Breast epithelium (tissue), 4 donors: ENCODE results near the gene RELN. TPM values are rescaled to one million over a fixed set of nuclear protein-coding genes. Genes with fewer than 3 reads are reported as not detected.

ENCODE experiments used
- DNase-seq, 2 donors: peaks; one replicate each; pipeline ENCODE4 v3.0.0-alpha.2; 2019; ENCODE audit warnings: low spot score in 2 of 2
- H3K27ac ChIP-seq, 2 donors: fragments of 200-600 bp; sonication (generic) in 1 of 2; one replicate each; pipeline ENCODE4 v1.5.1; 2016 to 2019; ENCODE audit warnings: mild to moderate bottlenecking in 1 of 2
- H3K27me3 ChIP-seq, 2 donors: fragments of 200-600 bp; sonication (generic) in 1 of 2; one replicate each; pipeline versions ENCODE4 v1.5.1 to v1.6.0; 2017 to 2019; ENCODE audit warnings: control low read depth in 1 of 2, mild to moderate bottlenecking in 1 of 2
- H3K36me3 ChIP-seq: fragments of 200-600 bp; one replicate; pipeline ENCODE4 v1.5.1; 2019
- H3K4me1 ChIP-seq, 2 donors: fragments of 200-600 bp; sonication (generic); one replicate each; pipeline ENCODE4 v1.5.1; 2016 to 2019; ENCODE audit warnings: control low read depth in 1 of 2
- H3K4me3 ChIP-seq, 3 donors: fragments of 200-600 bp; sonication (generic); 1 replicate in 2 of 3; 2 replicates in 1 of 3; pipeline ENCODE4 v1.5.1; 2016 to 2019; ENCODE audit warnings: mild to moderate bottlenecking in 3 of 3, moderate library complexity in 2 of 3
- H3K9me3 ChIP-seq, 2 donors: fragments of 200-600 bp; sonication (generic) in 1 of 2; one replicate each; pipeline ENCODE4 v1.5.1; 2016 to 2019; ENCODE audit warnings: control low read depth in 1 of 2
- CTCF ChIP-seq, 3 donors: fragments of 450-650 bp; IDR thresholded peaks; one replicate each; pipeline ENCODE4 v1.5.1; 2016 to 2017; ENCODE audit warnings: antibody characterized with exemption in 3 of 3, mild to moderate bottlenecking in 3 of 3, moderate library complexity in 3 of 3
- POLR2A ChIP-seq: fragments of 450-650 bp; IDR thresholded peaks from one replicate; pipeline ENCODE4 v1.6.1; 2016; ENCODE audit warnings: antibody characterized with exemption, mild to moderate bottlenecking, moderate library complexity
- POLR2AphosphoS5 ChIP-seq, 3 donors: sonication (generic); formaldehyde crosslinking; IDR thresholded peaks; one replicate each; pipeline ENCODE4 v1.6.1; 2017; ENCODE audit warnings: antibody characterized with exemption in 3 of 3
- intact Hi-C: fragments of 100-400 bp; cut with DNase I; formaldehyde crosslinking; loops from one replicate; pipeline ENCODE4 v1.15.1; 2023; ENCODE audit warnings: low total_unique reads
- total RNA-seq, 3 donors: library from RNA; depleted of rRNA; stranded (reverse); fragments of >200 nt; gene quantifications; one replicate each; pipeline ENCODE4 v1.1.0, GENCODE V29; 2016

Gene RELN
- total RNA-seq, 3 donors from 2014 or later: 3.0 to 9.8 (median 4.5) TPM

GRCh38 chr7:103809229-103809994 lies 180.0 kb downstream of the RELN start:
- intact Hi-C loops: no loop called here
- no peaks in the 10 kb centered on the region for H3K9me3 ChIP-seq
- H3K4me1 ChIP-seq: no peaks in the 10 kb centered on the region
- no peaks in the 10 kb centered on the region for H3K36me3 ChIP-seq
- no peak for DNase-seq
- TF ChIP-seq CTCF (IDR thresholded peaks at IDR 0.05): no peak
- no peak for TF ChIP-seq POLR2A
- no peak for TF ChIP-seq POLR2AphosphoS5 (IDR thresholded peaks at IDR 0.05)
- H3K27me3 ChIP-seq: no peaks in the 10 kb centered on the region
- H3K4me3 ChIP-seq: no peak overlapping the region
- H3K27ac ChIP-seq: no peak overlapping the region

- Histone ChIP-seq H3K27ac (no peak overlapping the region), H3K27me3 (no peaks in the 10 kb centered on the region), H3K4me1 (no peaks in the 10 kb centered on the region), H3K4me3 (no peak overlapping the region), H3K36me3 (no peaks in the 10 kb centered on the region), H3K9me3 (no peaks in the 10 kb centered on the region)
- TF ChIP-seq POLR2AphosphoS5 (IDR thresholded peaks at IDR 0.05) (no peak), POLR2A (no peak), CTCF (IDR thresholded peaks at IDR 0.05) (no peak)
- intact Hi-C loops: no loop called here
- DNase-seq: no peak
These were observed 184.1 kb downstream of the RELN start for GRCh38 chr7:103805346-103805745.

- intact Hi-C loops: no loop called here
- no peak for DNase-seq
- no peak overlapping the region for H3K27ac ChIP-seq
- H3K4me1 ChIP-seq: no peaks in the 10 kb centered on the region
- no peaks in the 10 kb centered on the region for H3K9me3 ChIP-seq
- no peaks in the 10 kb centered on the region for H3K36me3 ChIP-seq
- TF ChIP-seq CTCF (IDR thresholded peaks at IDR 0.05) (no peak), POLR2AphosphoS5 (IDR thresholded peaks at IDR 0.05) (no peak), POLR2A (no peak)
- H3K4me3 ChIP-seq: no peak overlapping the region
- H3K27me3 ChIP-seq: no peaks in the 10 kb centered on the region
These were observed 185.8 kb downstream of the RELN start for GRCh38 chr7:103803631-103804030.

GRCh38 chr7:103799298-103799697 lies 190.2 kb downstream of the RELN start:
- Histone ChIP-seq H3K4me1 (no peaks in the 10 kb centered on the region), H3K4me3 (no peak overlapping the region), H3K27ac (no peak overlapping the region), H3K27me3 (no peaks in the 10 kb centered on the region), H3K9me3 (no peaks in the 10 kb centered on the region), H3K36me3 (no peaks in the 10 kb centered on the region)
- DNase-seq: no peak
- intact Hi-C loops: no loop called here
- TF ChIP-seq CTCF (IDR thresholded peaks at IDR 0.05) (no peak), POLR2A (no peak), POLR2AphosphoS5 (IDR thresholded peaks at IDR 0.05) (no peak)

DNA sequence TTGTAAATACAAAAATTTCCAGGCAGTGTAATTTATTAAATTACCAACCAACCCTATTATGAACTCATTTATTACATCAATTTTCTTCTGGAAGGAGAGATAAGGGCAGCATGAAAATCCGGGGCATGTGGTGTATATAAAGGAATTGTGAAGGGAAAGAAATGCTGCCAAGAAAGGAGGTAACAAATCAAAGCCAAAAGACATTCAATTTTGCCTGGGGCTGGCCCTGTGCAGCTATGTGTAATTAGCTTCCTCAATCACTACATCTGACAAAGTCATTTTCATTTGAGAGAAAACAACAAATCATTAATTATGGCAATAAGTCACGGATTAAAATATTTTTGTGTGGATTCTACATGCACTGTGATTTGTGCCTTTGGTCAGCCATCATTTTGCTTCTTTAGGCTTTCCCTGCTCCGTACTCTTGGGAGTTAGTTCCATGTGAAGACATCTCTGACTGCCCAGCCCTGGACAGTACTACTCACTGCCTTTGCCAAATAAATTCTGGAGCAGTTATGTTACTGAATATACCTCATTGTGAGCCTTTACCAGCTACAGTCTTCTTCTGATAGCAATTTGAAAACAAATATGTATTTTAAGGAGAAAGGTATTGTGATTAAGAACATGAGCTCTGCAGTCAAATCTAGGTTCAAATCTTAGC lies 191.7 kb downstream of the RELN start:
- no peak for DNase-seq
- no peaks in the 10 kb centered on the region for H3K36me3 ChIP-seq
- H3K4me1 ChIP-seq: no peaks in the 10 kb centered on the region
- no peak for TF ChIP-seq POLR2A
- TF ChIP-seq CTCF (IDR thresholded peaks at IDR 0.05): no peak
- TF ChIP-seq POLR2AphosphoS5 (IDR thresholded peaks at IDR 0.05): no peak
- no peak overlapping the region for H3K4me3 ChIP-seq
- intact Hi-C loops: no loop called here
- peak overlapping the region in 1 of 2 donors; percentile 15 for H3K27ac ChIP-seq
- no peaks in the 10 kb centered on the region for H3K27me3 ChIP-seq
- H3K9me3 ChIP-seq: no peaks in the 10 kb centered on the region
